Measurements from ENCODE around the gene IGFBP5.

IGFBP5 gene

GRCh38 chr2:216678813-216679657, 16.3 kb downstream of the IGFBP5 start:
- no peak for TF ChIP-seq EZH2 (IDR thresholded peaks at IDR 0.05)
- no peak overlapping the region for H3K4me3 ChIP-seq
- H3K27ac ChIP-seq, result no peak overlapping the region
- H3K9me3 ChIP-seq (ENCODE audit: low read depth, low read length), result no peaks in the 10 kb centered on the region
- H3K36me3 ChIP-seq (ENCODE audit: insufficient read depth, low read length), result no peaks in the 10 kb centered on the region
- no peak overlapping the region for H3K9ac ChIP-seq (ENCODE audit: insufficient read length)
- no peak for DNase-seq (ENCODE audit: low read depth, low spot score)

GRCh38 chr2:216678098-216678465, 17.3 kb downstream of the IGFBP5 start:
- no peak for DNase-seq (ENCODE audit: low read depth, low spot score)
- no peak overlapping the region for H3K9ac ChIP-seq (ENCODE audit: insufficient read length)
- no peak overlapping the region for H3K27ac ChIP-seq
- no peaks in the 10 kb centered on the region for H3K9me3 ChIP-seq (ENCODE audit: low read depth, low read length)
- TF ChIP-seq FOXP2 (optimal IDR thresholded peaks at IDR 0.05; ENCODE audit: control extremely low read depth, extremely low read length, insufficient read depth) (no peak), POLR2AphosphoS5 (IDR thresholded peaks at IDR 0.05; ENCODE audit: borderline replicate concordance, low read depth, low read length) (no peak), EZH2 (IDR thresholded peaks at IDR 0.05) (no peak)
- no peaks in the 10 kb centered on the region for H3K36me3 ChIP-seq (ENCODE audit: insufficient read depth, low read length)
- no peak overlapping the region for H3K4me3 ChIP-seq

- H3K4me3 ChIP-seq, result no peak overlapping the region
- no peak for DNase-seq (ENCODE audit: low read depth, low spot score)
- H3K9me3 ChIP-seq (ENCODE audit: low read depth, low read length), result no peaks in the 10 kb centered on the region
- no peak overlapping the region for H3K9ac ChIP-seq (ENCODE audit: insufficient read length)
- H3K27ac ChIP-seq, result no peak overlapping the region
- H3K36me3 ChIP-seq (ENCODE audit: insufficient read depth, low read length), result no peaks in the 10 kb centered on the region
- no peak for TF ChIP-seq EZH2 (IDR thresholded peaks at IDR 0.05)
- no peak for TF ChIP-seq POLR2AphosphoS5 (IDR thresholded peaks at IDR 0.05; ENCODE audit: borderline replicate concordance, low read depth, low read length)
- no peak for TF ChIP-seq FOXP2 (optimal IDR thresholded peaks at IDR 0.05; ENCODE audit: control extremely low read depth, extremely low read length, insufficient read depth)
Observed at GRCh38 chr2:216677439-216678097, 17.8 kb downstream of the IGFBP5 start.

GRCh38 chr2:216676630-216677029, 18.7 kb downstream of the IGFBP5 start:
- H3K9me3 ChIP-seq (ENCODE audit: low read depth, low read length), result no peaks in the 10 kb centered on the region
- no peak overlapping the region for H3K9ac ChIP-seq (ENCODE audit: insufficient read length)
- DNase-seq (ENCODE audit: low read depth, low spot score), result no peak
- H3K4me3 ChIP-seq, result no peak overlapping the region
- H3K27ac ChIP-seq, result no peak overlapping the region
- TF ChIP-seq POLR2AphosphoS5 (IDR thresholded peaks at IDR 0.05; ENCODE audit: borderline replicate concordance, low read depth, low read length) (no peak), FOXP2 (optimal IDR thresholded peaks at IDR 0.05; ENCODE audit: control extremely low read depth, extremely low read length, insufficient read depth) (no peak), EZH2 (IDR thresholded peaks at IDR 0.05) (no peak)
- H3K36me3 ChIP-seq (ENCODE audit: insufficient read depth, low read length), result no peaks in the 10 kb centered on the region

- TF ChIP-seq EZH2 (IDR thresholded peaks at IDR 0.05) (no peak), FOXP2 (optimal IDR thresholded peaks at IDR 0.05; ENCODE audit: control extremely low read depth, extremely low read length, insufficient read depth) (no peak), POLR2AphosphoS5 (IDR thresholded peaks at IDR 0.05; ENCODE audit: borderline replicate concordance, low read depth, low read length) (no peak)
Observed at GRCh38 chr2:216674376-216674775, 21.0 kb downstream of the IGFBP5 start.

GRCh38 chr2:216673609-216674008, 21.7 kb downstream of the IGFBP5 start:
- H3K27ac ChIP-seq, result no peak overlapping the region
- H3K9me3 ChIP-seq (ENCODE audit: low read depth, low read length), result no peaks in the 10 kb centered on the region
- no peak for DNase-seq (ENCODE audit: low read depth, low spot score)
- H3K4me3 ChIP-seq, result no peak overlapping the region
- TF ChIP-seq POLR2AphosphoS5 (IDR thresholded peaks at IDR 0.05; ENCODE audit: borderline replicate concordance, low read depth, low read length) (no peak), FOXP2 (optimal IDR thresholded peaks at IDR 0.05; ENCODE audit: control extremely low read depth, extremely low read length, insufficient read depth) (no peak), EZH2 (IDR thresholded peaks at IDR 0.05) (no peak)
- H3K9ac ChIP-seq (ENCODE audit: insufficient read length), result no peak overlapping the region
- H3K36me3 ChIP-seq (ENCODE audit: insufficient read depth, low read length), result no peaks in the 10 kb centered on the region

More at GRCh38 chr2:216674376-216674775, 21.0 kb downstream of the IGFBP5 start:
- no peaks in the 10 kb centered on the region for H3K9me3 ChIP-seq (ENCODE audit: low read depth, low read length)
- H3K9ac ChIP-seq (ENCODE audit: insufficient read length), result no peak overlapping the region
- H3K27ac ChIP-seq, result no peak overlapping the region
- H3K36me3 ChIP-seq (ENCODE audit: insufficient read depth, low read length), result no peaks in the 10 kb centered on the region
- DNase-seq (ENCODE audit: low read depth, low spot score), result no peak
- H3K4me3 ChIP-seq, result no peak overlapping the region

- no peaks in the 10 kb centered on the region for H3K36me3 ChIP-seq (ENCODE audit: insufficient read depth, low read length)
- no peak overlapping the region for H3K9ac ChIP-seq (ENCODE audit: insufficient read length)
- TF ChIP-seq FOXP2 (optimal IDR thresholded peaks at IDR 0.05; ENCODE audit: control extremely low read depth, extremely low read length, insufficient read depth), result no peak
- TF ChIP-seq POLR2AphosphoS5 (IDR thresholded peaks at IDR 0.05; ENCODE audit: borderline replicate concordance, low read depth, low read length), result no peak
- TF ChIP-seq EZH2 (IDR thresholded peaks at IDR 0.05), result no peak
- no peaks in the 10 kb centered on the region for H3K9me3 ChIP-seq (ENCODE audit: low read depth, low read length)
- DNase-seq (ENCODE audit: low read depth, low spot score), result no peak
- no peak overlapping the region for H3K4me3 ChIP-seq
- no peak overlapping the region for H3K27ac ChIP-seq
Observed at GRCh38 chr2:216673021-216673420, 22.3 kb downstream of the IGFBP5 start.

GRCh38 chr2:216672466-216672865, 22.9 kb downstream of the IGFBP5 start:
- Histone ChIP-seq H3K9me3 (ENCODE audit: low read depth, low read length) (no peaks in the 10 kb centered on the region), H3K36me3 (ENCODE audit: insufficient read depth, low read length) (no peaks in the 10 kb centered on the region), H3K9ac (ENCODE audit: insufficient read length) (no peak overlapping the region), H3K4me3 (no peak overlapping the region), H3K27ac (no peak overlapping the region)
- no peak for DNase-seq (ENCODE audit: low read depth, low spot score)
- no peak for TF ChIP-seq FOXP2 (optimal IDR thresholded peaks at IDR 0.05; ENCODE audit: control extremely low read depth, extremely low read length, insufficient read depth)
- no peak for TF ChIP-seq POLR2AphosphoS5 (IDR thresholded peaks at IDR 0.05; ENCODE audit: borderline replicate concordance, low read depth, low read length)
- TF ChIP-seq EZH2 (IDR thresholded peaks at IDR 0.05), result no peak

All from SK-N-MC (cell line).